HepG2 (cell line): Measurements from ENCODE around the gene EOMES. TPM values are rescaled to one million over a fixed set of nuclear protein-coding genes. Genes with fewer than 3 reads are reported as not detected.

Experiments
- ATAC-seq: fragments of 200-7000 bp; cut with Tn5 transposase; 3 replicates; pipeline ENCODE4 v1.9.1; 2020; ENCODE audit warnings: mild to moderate bottlenecking, moderate library complexity
- BruUV-seq: library from RNA; stranded (reverse); fragments of 400-500 nt; replicated peaks from 2 replicates; lab custom pipeline; 2021; lab: Mats Ljungman, UMichigan
- CTCF ChIA-PET: fragments of 300-600 bp; formaldehyde crosslinking; extraction: SDS; loops from one replicate; lab custom pipeline; 2021; ENCODE audit warnings: low total read pairs, inconsistent platforms, low intra/inter-chr PET ratio; lab: Yijun Ruan, JAX
- POLR2A ChIA-PET: fragments of 350-600 bp; sonication (Branson Sonifier 250); formaldehyde crosslinking; loops from one replicate; lab custom pipeline; 2020; ENCODE audit warnings: antibody characterized with exemption, inconsistent platforms; lab: Yijun Ruan, JAX
- DNase-seq: peaks from one replicate; pipeline ENCODE4 v3.0.0-alpha.2; 2015; ENCODE audit warnings: low spot score
- FAIRE-seq: peaks from 3 replicates; lab custom pipeline; 2011; peaks lifted over from hg19 to GRCh38; lab: Jason Lieb, UNC
- H2AFZ ChIP-seq: one replicate; pipeline ENCODE4 v1.6.1; 2011; ENCODE audit warnings: low read length, inconsistent platforms
- H3K27ac ChIP-seq: fragments of 300-600 bp; 3 replicates; pipeline ENCODE4 v1.8.0; 2011; ENCODE audit warnings: mixed run types, mild to moderate bottlenecking, mixed read lengths, low read length, inconsistent platforms; ENCODE audit not compliant: insufficient read depth; ENCODE audit errors: extremely low read length
- H3K27me3 ChIP-seq, 2 experiments: fragments of 200-600 bp in 1 of 2; 2 replicates in 1 of 2; 3 replicates in 1 of 2; pipeline versions ENCODE4 v1.6.0 to v1.8.0; 2011; ENCODE audit warnings: low read length in 2 of 2, mild to moderate bottlenecking in 2 of 2, moderate library complexity in 2 of 2, inconsistent platforms in 1 of 2; ENCODE audit not compliant: insufficient read depth in 2 of 2, control insufficient read depth in 1 of 2
- H3K36me3 ChIP-seq, 2 experiments: fragments of 200-600 bp in 1 of 2; replicated peaks in 1 of 2; 2 replicates in 1 of 2; 3 replicates in 1 of 2; pipeline versions ENCODE4 v1.5.1 to v1.8.0; 2011; ENCODE audit warnings: low read length in 2 of 2, inconsistent platforms in 1 of 2; ENCODE audit not compliant: insufficient read depth in 2 of 2, control insufficient read depth in 1 of 2
- H3K4me1 ChIP-seq: 2 replicates; pipeline ENCODE4 v1.5.1; 2012; ENCODE audit warnings: low read length, inconsistent platforms; ENCODE audit not compliant: insufficient read depth
- H3K4me2 ChIP-seq: 2 replicates; pipeline ENCODE4 v1.6.0; 2011; ENCODE audit warnings: low read depth, low read length, inconsistent platforms
- H3K4me3 ChIP-seq, 3 experiments: fragments of 200-600 bp in 1 of 3; sonication (generic), shearing (Covaris generic) in 1 of 3; replicated peaks in 1 of 3; 2 replicates each; pipeline ENCODE4 v1.5.1; 2011 to 2016; ENCODE audit warnings: low read length in 3 of 3, inconsistent platforms in 2 of 3, low read depth in 2 of 3, mild to moderate bottlenecking in 2 of 3, control low read depth in 1 of 3, mixed read lengths in 1 of 3; ENCODE audit not compliant: insufficient read depth in 1 of 3
- H3K79me2 ChIP-seq: one replicate; pipeline ENCODE4 v1.6.1; 2011; ENCODE audit warnings: low read length, inconsistent platforms; ENCODE audit not compliant: insufficient read depth
- H3K9ac ChIP-seq: 2 replicates; pipeline ENCODE4 v1.6.0; 2011; ENCODE audit warnings: mild to moderate bottlenecking, low read depth, low read length, inconsistent platforms; ENCODE audit not compliant: insufficient read depth
- H3K9me3 ChIP-seq: 2 replicates; pipeline ENCODE4 v1.5.1; 2012; ENCODE audit warnings: mild to moderate bottlenecking, low read length
- H4K20me1 ChIP-seq: 2 replicates; pipeline ENCODE4 v1.6.0; 2011; ENCODE audit warnings: inconsistent platforms, mild to moderate bottlenecking, low read length, moderate library complexity; ENCODE audit not compliant: insufficient read depth
- NFE2L2 ChIP-seq: fragments of 150-350 bp; IDR thresholded peaks from 2 replicates; pipeline ENCODE4 v1.6.1; 2014; ENCODE audit warnings: low read length
- NFIB ChIP-seq: sonication (generic); formaldehyde crosslinking; IDR thresholded peaks from 2 replicates; pipeline ENCODE4 v1.9.0; 2021; ENCODE audit warnings: missing genetic modification reagents, mild to moderate bottlenecking, borderline replicate concordance
- POLR2G ChIP-seq: fragments of 200-400 bp; formaldehyde crosslinking; IDR thresholded peaks from 2 replicates; pipeline ENCODE4 v1.6.1; 2018; ENCODE audit warnings: mild to moderate bottlenecking, low read depth, low read length, moderate library complexity
- ZBTB21 ChIP-seq: sonication (generic); formaldehyde crosslinking; IDR thresholded peaks from 2 replicates; pipeline ENCODE4 v1.4.0; 2020; ENCODE audit warnings: missing genetic modification reagents
- ZBTB3 ChIP-seq: sonication (generic); formaldehyde crosslinking; IDR thresholded peaks from 2 replicates; pipeline ENCODE4 v1.4.0; 2020; ENCODE audit warnings: low read depth, mild to moderate bottlenecking, moderate library complexity, missing genetic modification reagents, borderline replicate concordance
- ZFP36 ChIP-seq: fragments of 150-350 bp; IDR thresholded peaks from 2 replicates; pipeline ENCODE4 v1.6.1; 2018; ENCODE audit warnings: borderline replicate concordance, low read length, low read depth; ENCODE audit not compliant: partially characterized antibody
- ZFYVE20 ChIP-seq: sonication (generic); formaldehyde crosslinking; IDR thresholded peaks from 2 replicates; pipeline ENCODE4 v1.8.0; 2023; ENCODE audit warnings: low read depth, mild to moderate bottlenecking, moderate library complexity, missing genetic modification reagents, borderline replicate concordance
- ZNF543 ChIP-seq: sonication (generic); formaldehyde crosslinking; IDR thresholded peaks from 2 replicates; pipeline ENCODE4 v1.4.0; 2020; ENCODE audit warnings: mild to moderate bottlenecking, missing genetic modification reagents
- in situ Hi-C: cut with HindIII; loops from 2 replicates; pipeline ENCODE4 v1.10.0; 2017; ENCODE audit warnings: low pct_unique_long_range_greater_than_20kb; ENCODE audit not compliant: extremely low pct_ligation_motif_present
- intact Hi-C: fragments of 100-400 bp; cut with micrococcal nuclease; formaldehyde crosslinking; loops from one replicate; pipeline ENCODE4 v1.10.0; 2022; ENCODE audit not compliant: unreplicated experiment
- polyA plus RNA-seq, 8 experiments: library from polyadenylated mRNA; depleted of rRNA in 3 of 8; stranded (reverse) in 7 of 8; unstranded in 1 of 8; fragments of >200 nt; fragmentation: Illumina TruSeq in 4 of 8; extraction: Trizol in 4 of 8; gene quantifications; 2 replicates each; pipeline versions ENCODE4 v1.2.1 to v1.2.3, GENCODE V29; 2011 to 2016; ENCODE audit warnings: low read depth in 4 of 8, missing spikeins in 1 of 8, mixed read lengths in 1 of 8; ENCODE audit not compliant: insufficient read depth in 1 of 8
- total RNA-seq, 5 experiments: library from RNA; depleted of rRNA; stranded (reverse); fragments of >200 nt; fragmentation: Illumina TruSeq; extraction: Trizol; gene quantifications; 2 replicates each; pipeline ENCODE4 v1.2.3, GENCODE V29; 2016; ENCODE audit warnings: low read depth in 1 of 5
- TF ChIP-seq, protein P1 (sequence below): fragments of 450-650 bp; IDR thresholded peaks from 2 replicates; pipeline ENCODE4 v1.6.1; 2017; ENCODE audit warnings: mild to moderate bottlenecking
- TF ChIP-seq, protein P2 (sequence below): sonication (generic); formaldehyde crosslinking; IDR thresholded peaks from 2 replicates; pipeline ENCODE4 v1.4.0; 2020; ENCODE audit warnings: missing genetic modification reagents; ENCODE audit errors: not compliant biosample characterization

Gene EOMES
- total and polyA plus RNA-seq, 2 of the 13 experiments (the other 11 are each of a cell fraction or from before 2014, with no cell fraction given), result 0.11 to 0.12 TPM

DNA sequence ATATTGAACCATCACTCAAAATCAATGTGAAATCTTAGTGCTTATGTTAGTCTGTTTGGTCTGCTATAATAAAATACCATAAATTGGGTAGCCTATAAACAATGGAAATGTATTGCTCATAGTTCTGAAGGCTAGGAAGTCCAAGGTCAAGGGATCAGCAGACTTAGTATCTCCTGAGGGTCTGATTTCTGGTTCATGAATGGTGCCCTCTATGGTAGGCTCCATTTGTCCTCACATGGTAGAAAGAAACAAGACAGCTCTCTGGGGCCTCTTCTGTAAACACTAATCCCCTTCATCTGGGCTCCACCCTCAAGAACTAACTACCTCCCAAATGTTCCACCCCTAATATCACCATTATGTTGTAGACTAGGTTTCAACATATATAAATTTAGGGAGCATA, 15.0 kb upstream of the EOMES start:
- Histone ChIP-seq H3K4me1 (peaks cover 8% of the 10 kb centered on the region; the same call in 1 of the 2 replicates), H3K27ac (no peak overlapping the region), H4K20me1 (no peaks in the 10 kb centered on the region), H3K4me3 (no peak overlapping the region), H3K9ac (no peak overlapping the region), H3K36me3 (no peaks in the 10 kb centered on the region), H3K4me2 (no peak overlapping the region), H3K79me2 (no peaks in the 10 kb centered on the region), H2AFZ (no peak overlapping the region), H3K27me3 (no peaks in the 10 kb centered on the region), H3K9me3 (no peaks in the 10 kb centered on the region)
- intact Hi-C loops, result no loop called here
- ATAC-seq (no peak), FAIRE-seq (no peak), DNase-seq (no peak)
- in situ Hi-C loops, result no loop called here
- POLR2A ChIA-PET, result no interaction called here
- BruUV-seq, result no TSS peak
- CTCF ChIA-PET, result no interaction called here
- TF ChIP-seq ZBTB3 (CRISPR knock-in tag) (no peak), NFIB (CRISPR knock-in tag) (no peak), ZNF543 (CRISPR knock-in tag) (no peak), ZBTB21 (CRISPR knock-in tag) (no peak), POLR2G (no peak), ZFYVE20 (no peak), NFE2L2 (no peak), ZFP36 (no peak)
- TF ChIP-seq, protein P1, sequence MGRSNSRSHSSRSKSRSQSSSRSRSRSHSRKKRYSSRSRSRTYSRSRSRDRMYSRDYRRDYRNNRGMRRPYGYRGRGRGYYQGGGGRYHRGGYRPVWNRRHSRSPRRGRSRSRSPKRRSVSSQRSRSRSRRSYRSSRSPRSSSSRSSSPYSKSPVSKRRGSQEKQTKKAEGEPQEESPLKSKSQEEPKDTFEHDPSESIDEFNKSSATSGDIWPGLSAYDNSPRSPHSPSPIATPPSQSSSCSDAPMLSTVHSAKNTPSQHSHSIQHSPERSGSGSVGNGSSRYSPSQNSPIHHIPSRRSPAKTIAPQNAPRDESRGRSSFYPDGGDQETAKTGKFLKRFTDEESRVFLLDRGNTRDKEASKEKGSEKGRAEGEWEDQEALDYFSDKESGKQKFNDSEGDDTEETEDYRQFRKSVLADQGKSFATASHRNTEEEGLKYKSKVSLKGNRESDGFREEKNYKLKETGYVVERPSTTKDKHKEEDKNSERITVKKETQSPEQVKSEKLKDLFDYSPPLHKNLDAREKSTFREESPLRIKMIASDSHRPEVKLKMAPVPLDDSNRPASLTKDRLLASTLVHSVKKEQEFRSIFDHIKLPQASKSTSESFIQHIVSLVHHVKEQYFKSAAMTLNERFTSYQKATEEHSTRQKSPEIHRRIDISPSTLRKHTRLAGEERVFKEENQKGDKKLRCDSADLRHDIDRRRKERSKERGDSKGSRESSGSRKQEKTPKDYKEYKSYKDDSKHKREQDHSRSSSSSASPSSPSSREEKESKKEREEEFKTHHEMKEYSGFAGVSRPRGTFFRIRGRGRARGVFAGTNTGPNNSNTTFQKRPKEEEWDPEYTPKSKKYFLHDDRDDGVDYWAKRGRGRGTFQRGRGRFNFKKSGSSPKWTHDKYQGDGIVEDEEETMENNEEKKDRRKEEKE, result no peak
- TF ChIP-seq, protein P2, sequence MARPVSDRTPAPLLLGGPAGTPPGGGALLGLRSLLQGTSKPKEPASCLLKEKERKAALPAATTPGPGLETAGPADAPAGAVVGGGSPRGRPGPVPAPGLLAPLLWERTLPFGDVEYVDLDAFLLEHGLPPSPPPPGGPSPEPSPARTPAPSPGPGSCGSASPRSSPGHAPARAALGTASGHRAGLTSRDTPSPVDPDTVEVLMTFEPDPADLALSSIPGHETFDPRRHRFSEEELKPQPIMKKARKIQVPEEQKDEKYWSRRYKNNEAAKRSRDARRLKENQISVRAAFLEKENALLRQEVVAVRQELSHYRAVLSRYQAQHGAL (CRISPR knock-in tag), result no peak
